ENCODE results near the gene KCNC3.

GRCh38 chr19:50334741-50335421, 5.7 kb upstream of the KCNC3 start:
- TF ChIP-seq ZSCAN30 (CRISPR knock-in tag; IDR thresholded peaks at IDR 0.05) (no peak), POLR2A (IDR thresholded peaks at IDR 0.05; ENCODE audit: insufficient read depth in 1 of 2, low read depth in 2 of 2, low read length in 2 of 2) (no peak), ZNF264 (CRISPR knock-in tag; IDR thresholded peaks at IDR 0.05) (no peak), MXI1 (IDR thresholded peaks at IDR 0.05; ENCODE audit: borderline replicate concordance, low read depth, low read length) (no peak), ZNF275 (CRISPR knock-in tag; IDR thresholded peaks at IDR 0.05; ENCODE audit: borderline replicate concordance) (no peak)

Measured in HepG2 (cell line).